NCI-H446 treated with DMSO at 0.1 percent for 48 hours (cell line): Measurements from ENCODE around the gene PLAA.
"Not testable (repeated sequence)": the region's sequence is repeated elsewhere in the genome, so short reads cannot be mapped to it uniquely, and the experiment has no call there.

ENCODE experiments used
- DNase-seq: peaks from one replicate; lab custom pipeline; 2025; lab: John Stamatoyannopoulos, UW

The PLAA gene

DNA sequence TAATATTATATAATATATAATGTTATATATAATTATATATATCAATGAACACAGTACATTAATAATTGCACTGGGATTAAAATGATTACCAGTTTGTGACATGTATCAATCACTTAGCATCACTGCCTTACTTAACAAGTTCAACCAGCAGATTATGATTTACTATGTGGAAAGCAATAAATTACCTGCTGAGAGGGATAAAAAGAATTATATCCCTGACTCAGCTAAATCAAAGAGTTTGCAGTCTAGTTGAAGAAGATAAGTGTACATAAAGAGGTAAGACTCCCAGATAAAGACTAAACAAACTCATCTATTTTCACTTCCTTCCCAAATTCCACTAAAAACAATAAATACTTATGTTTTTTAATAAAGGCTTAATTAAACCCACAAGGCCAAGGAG is 11.2 kb downstream of the PLAA start:
- DNase-seq: no peak

- DNase-seq: no peak
These were observed 18.0 kb downstream of the PLAA start for GRCh38 chr9:26928902-26929495.

DNA sequence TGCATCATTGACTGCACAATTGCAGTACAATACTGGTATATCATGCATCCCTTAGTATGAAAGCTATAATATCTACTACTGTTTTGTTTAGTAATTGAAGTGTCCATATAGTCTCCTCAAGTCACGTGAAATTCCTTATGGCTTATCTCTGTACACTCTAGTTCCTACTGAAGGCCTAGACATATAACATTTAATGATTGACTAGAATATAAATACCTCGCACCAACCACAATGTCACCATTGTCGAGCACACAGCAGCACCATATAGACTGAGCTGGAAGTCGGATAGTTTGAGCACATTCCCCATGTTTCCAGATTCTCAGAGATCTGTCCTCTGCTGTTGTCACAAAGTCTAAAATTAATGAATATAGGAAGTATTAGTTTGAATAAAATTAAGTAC is 21.4 kb downstream of the PLAA start:
- no peak for DNase-seq

- no peak for DNase-seq
These were observed 27.3 kb downstream of the PLAA start for GRCh38 chr9:26919698-26920097.

- DNase-seq: no peak
These were observed 33.8 kb downstream of the PLAA start for GRCh38 chr9:26913138-26913668.

DNA sequence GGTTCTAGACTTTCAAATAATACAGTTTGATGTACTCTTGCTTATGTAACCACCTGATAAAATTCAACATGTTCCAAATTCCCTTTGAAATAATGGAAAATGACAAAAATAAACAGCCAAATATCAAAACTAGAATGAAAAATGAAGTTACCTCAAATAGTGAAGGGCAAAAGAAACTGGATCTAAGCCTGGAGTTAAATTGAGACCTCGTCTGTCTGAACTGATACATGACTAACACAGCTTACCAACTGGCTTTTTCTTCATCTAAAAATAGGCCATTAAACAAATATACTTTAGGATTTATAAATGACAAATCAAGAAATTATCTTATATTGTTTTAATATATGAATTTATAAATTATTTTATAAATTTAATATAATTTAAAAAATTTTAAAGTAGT is 42.4 kb downstream of the PLAA start:
- DNase-seq: no peak

DNA sequence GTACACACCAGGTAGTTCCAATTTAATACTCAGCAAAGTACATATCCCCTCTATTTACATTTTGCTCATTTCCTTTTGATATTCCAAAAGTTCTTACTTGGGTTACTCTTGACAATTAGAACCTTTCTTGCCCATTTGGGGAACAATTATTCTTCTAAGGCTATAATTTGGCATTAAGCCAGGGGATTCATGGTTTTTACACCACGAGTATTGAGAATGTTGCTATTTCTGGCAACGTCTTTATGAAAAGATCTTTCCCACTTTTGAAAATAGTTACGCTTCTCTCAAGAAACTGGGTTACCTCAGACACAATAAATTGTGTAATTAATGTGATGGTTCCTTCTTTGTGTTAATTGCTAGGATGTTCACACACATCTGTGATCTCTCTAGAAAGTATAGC is 43.0 kb downstream of the PLAA start:
- no peak for DNase-seq

GRCh38 chr9:26893030-26893676 is 53.9 kb downstream of the PLAA start:
- DNase-seq: no peak

DNA sequence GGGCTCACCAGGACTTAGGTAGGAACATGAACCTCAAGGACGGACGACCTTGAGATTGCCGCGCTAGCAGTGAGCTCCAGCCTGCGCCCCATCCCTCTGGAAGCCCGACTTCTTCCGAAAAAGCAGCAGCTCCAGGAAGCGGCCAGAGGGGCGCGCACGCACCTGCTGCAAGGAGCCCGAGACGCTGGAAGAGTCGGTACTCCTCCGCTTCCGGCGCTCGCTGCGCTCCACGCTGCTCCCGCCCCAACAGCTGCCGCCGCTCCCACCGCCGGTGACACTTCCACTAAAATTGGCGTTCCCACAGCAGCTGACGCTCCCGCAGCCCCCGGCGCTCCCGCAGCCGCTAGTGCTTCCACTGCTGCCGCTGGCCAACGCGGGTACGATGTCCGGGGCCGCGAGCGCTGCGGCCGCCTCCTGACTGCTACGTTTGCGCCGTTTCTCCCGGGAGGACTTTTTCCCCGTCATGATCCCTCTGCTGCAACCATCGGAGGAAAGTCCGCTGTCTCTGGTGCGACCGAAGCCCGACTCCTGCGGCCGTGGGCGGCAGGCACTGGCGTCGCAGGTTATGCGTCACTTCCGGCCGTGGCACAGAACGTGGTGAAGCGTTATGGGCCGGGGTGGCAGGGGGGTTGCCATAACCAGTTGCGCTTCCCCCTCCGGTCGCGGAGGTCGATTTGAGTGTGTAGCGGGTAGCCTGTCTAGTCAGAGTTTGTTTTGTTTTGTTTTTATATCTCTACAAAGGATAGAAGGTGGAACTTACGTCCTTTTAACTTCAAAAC is 54.6 kb downstream of the PLAA start, which contains the start of gene CAAP1:
CAAP1 (minus strand) TSS at position 552 of the 779 bp plus-strand sequence; CDS start at position 465, 87 bp downstream.
- DNase-seq: peak; percentile 86

GRCh38 chr9:26891726-26892125 is 55.3 kb downstream of the PLAA start:
- no peak for DNase-seq

DNA sequence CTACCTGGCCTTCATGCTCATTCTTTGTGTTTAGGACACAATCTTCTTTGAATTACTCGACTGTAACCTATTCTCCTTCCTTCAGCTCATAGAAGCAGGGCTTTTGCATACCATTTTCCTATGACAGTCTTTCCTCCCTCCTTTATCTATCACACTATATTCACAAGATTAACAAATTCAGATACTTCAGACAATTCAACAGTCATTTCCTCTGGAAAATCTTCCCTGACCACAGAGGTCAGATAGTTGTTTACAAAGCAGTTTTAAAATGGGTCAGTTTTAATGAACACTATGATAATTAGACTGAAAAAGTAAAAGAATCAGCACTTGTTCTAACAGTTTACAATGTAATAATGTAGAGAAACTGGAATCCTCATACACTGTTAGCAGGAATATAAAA is 58.8 kb downstream of the PLAA start:
- no peak for DNase-seq

GRCh38 chr9:26882154-26882553 is 64.9 kb downstream of the PLAA start:
- DNase-seq: no peak

DNA sequence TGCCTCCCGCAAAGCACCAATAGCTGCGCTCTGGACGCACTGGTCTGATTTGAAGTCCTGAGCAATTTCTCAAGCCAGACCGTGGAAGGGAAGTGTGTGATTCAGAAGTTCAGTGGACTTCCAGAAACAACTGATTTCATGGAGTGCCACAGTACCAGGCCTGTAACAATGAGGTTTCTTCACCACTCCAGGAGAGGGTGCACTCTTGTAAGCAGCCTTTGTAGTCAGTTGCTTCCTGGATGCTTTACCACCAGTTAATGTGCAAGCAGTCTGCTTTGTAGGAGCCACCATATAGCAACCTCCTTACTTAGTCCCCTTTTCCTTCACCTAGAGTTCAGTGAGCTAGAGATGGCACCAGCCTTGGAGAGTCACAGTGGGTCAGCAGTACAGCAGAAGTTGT is 66.8 kb downstream of the PLAA start:
- no peak for DNase-seq

GRCh38 chr9:26875155-26875554 is 71.9 kb downstream of the PLAA start:
- not testable (repeated sequence) for DNase-seq

DNA sequence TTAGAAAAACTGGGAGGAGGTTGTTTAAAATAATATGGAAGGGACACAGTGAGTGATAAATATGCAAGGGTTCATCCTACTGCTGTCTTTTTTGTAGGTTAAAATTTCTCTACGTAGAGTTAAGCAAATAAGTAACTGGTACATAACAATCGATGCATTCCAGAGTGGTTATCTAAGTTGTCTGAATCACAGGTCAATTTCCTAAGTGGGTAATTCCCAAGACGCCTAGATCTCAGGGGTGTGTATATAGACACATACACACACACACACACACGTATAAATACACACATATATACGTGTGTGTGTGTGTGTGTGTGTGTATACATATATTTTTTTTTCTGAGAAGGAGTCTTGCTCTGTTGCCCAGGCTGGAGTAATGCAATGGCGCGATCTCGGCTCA is 76.8 kb downstream of the PLAA start:
- DNase-seq: no peak

GRCh38 chr9:26863074-26863473 is 84.0 kb downstream of the PLAA start:
- no peak for DNase-seq

GRCh38 chr9:26856413-26857032 is 90.5 kb downstream of the PLAA start:
- peak; percentile 37 for DNase-seq
